Ishikawa (cell line): ENCODE results near the gene B4GAT1.

Experiments used
- CEBPB ChIP-seq: IDR thresholded peaks from 2 replicates; pipeline ENCODE4 v1.6.1; 2012
- CREB1 ChIP-seq: IDR thresholded peaks from 2 replicates; pipeline ENCODE4 v1.6.1; 2012; ENCODE audit warnings: low read depth
- EGR1 ChIP-seq: IDR thresholded peaks from 2 replicates; pipeline ENCODE4 v1.6.1; 2012
- EP300 ChIP-seq: IDR thresholded peaks from 2 replicates; pipeline ENCODE4 v1.6.1; 2012; ENCODE audit warnings: borderline replicate concordance
- FOXM1 ChIP-seq: IDR thresholded peaks from 2 replicates; pipeline ENCODE4 v1.6.1; 2012; ENCODE audit warnings: low read depth, borderline replicate concordance
- MAX ChIP-seq: IDR thresholded peaks from 2 replicates; pipeline ENCODE4 v1.6.1; 2012
- NFIC ChIP-seq: IDR thresholded peaks from 2 replicates; pipeline ENCODE4 v1.6.1; 2012
- RAD21 ChIP-seq: IDR thresholded peaks from 2 replicates; pipeline ENCODE4 v1.6.1; 2012; ENCODE audit warnings: low read depth
- REST ChIP-seq: IDR thresholded peaks from 2 replicates; pipeline ENCODE4 v1.6.1; 2012; ENCODE audit warnings: low read depth, mild to moderate bottlenecking
- TAF1 ChIP-seq: IDR thresholded peaks from 2 replicates; pipeline ENCODE4 v1.6.1; 2012; ENCODE audit warnings: low read depth, mild to moderate bottlenecking
- TCF12 ChIP-seq: IDR thresholded peaks from 2 replicates; pipeline ENCODE4 v1.6.1; 2012; ENCODE audit warnings: low read depth
- TEAD4 ChIP-seq: IDR thresholded peaks from 2 replicates; pipeline ENCODE4 v1.6.1; 2012
- YY1 ChIP-seq: IDR thresholded peaks from 2 replicates; pipeline ENCODE4 v1.6.1; 2012; ENCODE audit warnings: low read depth
- ZBTB7A ChIP-seq: IDR thresholded peaks from 2 replicates; pipeline ENCODE4 v1.6.1; 2012; ENCODE audit warnings: low read depth
- TF ChIP-seq, protein P1 (sequence below): IDR thresholded peaks from 2 replicates; pipeline ENCODE4 v1.6.1; 2012

B4GAT1 gene

GRCh38 chr11:66322732-66323427, 24.5 kb downstream of the B4GAT1 start:
- TF ChIP-seq ZBTB7A = no peak
- no peak for TF ChIP-seq RAD21
- no peak for TF ChIP-seq NFIC
- TF ChIP-seq YY1 = no peak
- TF ChIP-seq CREB1 = no peak
- TF ChIP-seq EP300 = no peak
- no peak for TF ChIP-seq MAX
- no peak for TF ChIP-seq EGR1
- TF ChIP-seq TEAD4 = no peak
- no peak for TF ChIP-seq REST
- no peak for TF ChIP-seq TCF12

DNA sequence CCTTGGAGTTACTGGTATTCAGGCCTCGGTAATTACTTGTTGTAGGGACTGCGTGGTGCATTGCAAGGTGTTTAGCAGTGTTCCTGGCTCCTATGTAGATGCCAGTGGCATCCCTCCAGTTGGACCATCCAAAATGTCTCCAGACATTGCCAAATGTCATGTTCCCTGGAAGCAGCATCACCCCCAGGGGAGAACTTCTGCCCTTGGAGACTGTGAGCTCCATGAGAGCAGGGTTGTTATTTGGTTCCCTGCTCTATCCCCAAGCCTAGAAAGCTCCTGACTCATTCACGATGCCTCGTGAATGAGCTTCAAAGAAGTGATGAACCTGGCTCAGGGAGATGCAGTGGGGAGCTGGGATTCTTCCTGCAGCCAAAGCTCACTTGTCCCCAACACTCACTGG, 25.8 kb downstream of the B4GAT1 start:
- TF ChIP-seq ZBTB7A (no peak), EGR1 (no peak), MAX (no peak)

GRCh38 chr11:66318600-66318970, 28.8 kb downstream of the B4GAT1 start:
- no peak for TF ChIP-seq TCF12
- TF ChIP-seq ZBTB7A = no peak
- no peak for TF ChIP-seq EGR1
- no peak for TF ChIP-seq EP300
- no peak for TF ChIP-seq YY1
- TF ChIP-seq TEAD4 = no peak
- no peak for TF ChIP-seq CEBPB
- no peak for TF ChIP-seq FOXM1
- no peak for TF ChIP-seq CREB1
- TF ChIP-seq RAD21 = no peak
- no peak for TF ChIP-seq NFIC
- no peak for TF ChIP-seq MAX
- TF ChIP-seq REST = no peak
- TF ChIP-seq TAF1 = no peak
- TF ChIP-seq, protein P1, sequence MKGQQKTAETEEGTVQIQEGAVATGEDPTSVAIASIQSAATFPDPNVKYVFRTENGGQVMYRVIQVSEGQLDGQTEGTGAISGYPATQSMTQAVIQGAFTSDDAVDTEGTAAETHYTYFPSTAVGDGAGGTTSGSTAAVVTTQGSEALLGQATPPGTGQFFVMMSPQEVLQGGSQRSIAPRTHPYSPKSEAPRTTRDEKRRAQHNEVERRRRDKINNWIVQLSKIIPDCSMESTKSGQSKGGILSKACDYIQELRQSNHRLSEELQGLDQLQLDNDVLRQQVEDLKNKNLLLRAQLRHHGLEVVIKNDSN = no peak

GRCh38 chr11:66317723-66318599, 29.5 kb downstream of the B4GAT1 start:
- TF ChIP-seq EGR1 (no peak), CEBPB (peak; percentile 77)

DNA sequence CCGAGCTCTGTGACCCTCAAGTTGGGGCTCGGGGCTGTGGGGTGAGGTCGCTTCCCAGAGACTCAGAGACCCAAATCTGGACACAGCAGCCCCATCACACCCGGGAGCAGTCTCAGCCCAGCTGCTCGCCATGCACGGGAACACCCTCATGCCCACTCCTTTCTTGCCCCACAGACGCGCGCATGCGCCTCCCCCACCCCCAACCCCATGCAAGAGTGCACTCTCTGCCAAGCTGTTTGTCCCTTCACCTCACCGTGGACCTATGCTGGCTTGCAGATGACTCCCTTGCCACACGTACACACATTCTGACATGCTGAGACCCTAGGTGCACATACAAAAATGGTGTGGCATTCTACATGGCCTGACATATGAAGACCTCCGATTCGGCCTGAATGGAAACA, 30.1 kb downstream of the B4GAT1 start:
- TF ChIP-seq CREB1 (no peak), REST (no peak), TEAD4 (no peak), YY1 (no peak), CEBPB (no peak), RAD21 (no peak), NFIC (no peak), EP300 (no peak), ZBTB7A (no peak), EGR1 (no peak), FOXM1 (no peak), TAF1 (no peak), TCF12 (no peak), MAX (no peak)
- TF ChIP-seq, protein P1 = no peak
